Neutrophil (primary cell): ENCODE measurements around the gene SCG2.

Experiments used
- H3K27ac ChIP-seq: fragments of 200-600 bp; sonication (generic); 2 replicates; pipeline ENCODE4 v1.5.1; 2016; ENCODE audit warnings: mild to moderate bottlenecking, moderate library complexity
- H3K27me3 ChIP-seq: fragments of 200-600 bp; sonication (generic); 2 replicates; pipeline ENCODE4 v1.6.0; 2016; ENCODE audit warnings: mild to moderate bottlenecking
- H3K36me3 ChIP-seq: fragments of 200-600 bp; sonication (generic); 2 replicates; pipeline ENCODE4 v1.5.1; 2017
- H3K4me1 ChIP-seq, 2 experiments: fragments of 200-600 bp in 1 of 2; sonication (generic) in 1 of 2; 1 replicate in 1 of 2; 2 replicates in 1 of 2; pipeline versions ENCODE4 v1.5.1 to v1.6.1; 2013 to 2016; ENCODE audit warnings: low read depth in 1 of 2, low read length in 1 of 2, mild to moderate bottlenecking in 1 of 2, moderate library complexity in 1 of 2; ENCODE audit not compliant: control insufficient read depth in 1 of 2, insufficient read depth in 1 of 2
- H3K4me3 ChIP-seq, 2 experiments: fragments of 200-600 bp in 1 of 2; sonication (generic) in 1 of 2; 1 replicate in 1 of 2; 2 replicates in 1 of 2; pipeline ENCODE4 v1.5.1; 2013 to 2016; ENCODE audit warnings: low read depth in 1 of 2, low read length in 1 of 2, mild to moderate bottlenecking in 1 of 2, moderate library complexity in 1 of 2
- H3K9me3 ChIP-seq: fragments of 200-600 bp; sonication (generic); 2 replicates; pipeline ENCODE4 v1.5.1; 2016
- TF ChIP-seq, protein P1 (sequence below): fragments of 200-600 bp; sonication (generic); IDR thresholded peaks from 2 replicates; pipeline ENCODE4 v1.5.1; 2016; ENCODE audit warnings: antibody characterized with exemption

Gene SCG2

DNA sequence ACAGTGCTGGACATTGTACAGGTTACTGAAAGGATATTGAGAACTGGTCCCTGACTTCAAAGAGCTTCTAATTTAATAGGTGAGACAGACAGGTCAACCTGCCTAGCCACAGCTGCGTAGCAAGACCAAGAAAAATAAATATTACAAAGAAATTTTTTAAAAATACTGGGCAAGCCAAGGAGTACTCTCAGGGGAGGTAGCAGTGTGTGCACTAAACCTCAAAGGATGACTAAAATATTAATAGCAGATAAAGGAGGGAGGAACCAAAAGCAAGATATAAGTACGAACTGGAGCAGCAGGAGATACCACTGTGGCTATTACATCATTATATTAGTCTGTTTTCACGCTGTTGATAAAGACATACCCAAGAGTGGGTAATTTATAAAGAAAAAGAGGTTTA lies 14.9 kb downstream of the SCG2 start:
- TF ChIP-seq, protein P1, sequence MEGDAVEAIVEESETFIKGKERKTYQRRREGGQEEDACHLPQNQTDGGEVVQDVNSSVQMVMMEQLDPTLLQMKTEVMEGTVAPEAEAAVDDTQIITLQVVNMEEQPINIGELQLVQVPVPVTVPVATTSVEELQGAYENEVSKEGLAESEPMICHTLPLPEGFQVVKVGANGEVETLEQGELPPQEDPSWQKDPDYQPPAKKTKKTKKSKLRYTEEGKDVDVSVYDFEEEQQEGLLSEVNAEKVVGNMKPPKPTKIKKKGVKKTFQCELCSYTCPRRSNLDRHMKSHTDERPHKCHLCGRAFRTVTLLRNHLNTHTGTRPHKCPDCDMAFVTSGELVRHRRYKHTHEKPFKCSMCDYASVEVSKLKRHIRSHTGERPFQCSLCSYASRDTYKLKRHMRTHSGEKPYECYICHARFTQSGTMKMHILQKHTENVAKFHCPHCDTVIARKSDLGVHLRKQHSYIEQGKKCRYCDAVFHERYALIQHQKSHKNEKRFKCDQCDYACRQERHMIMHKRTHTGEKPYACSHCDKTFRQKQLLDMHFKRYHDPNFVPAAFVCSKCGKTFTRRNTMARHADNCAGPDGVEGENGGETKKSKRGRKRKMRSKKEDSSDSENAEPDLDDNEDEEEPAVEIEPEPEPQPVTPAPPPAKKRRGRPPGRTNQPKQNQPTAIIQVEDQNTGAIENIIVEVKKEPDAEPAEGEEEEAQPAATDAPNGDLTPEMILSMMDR: no peak
- no peaks in the 10 kb centered on the region for H3K9me3 ChIP-seq
- no peak overlapping the region for H3K27ac ChIP-seq
- H3K4me3 ChIP-seq: no peak overlapping the region
- no peaks in the 10 kb centered on the region for H3K4me1 ChIP-seq
- peaks cover 26% of the 10 kb centered on the region for H3K27me3 ChIP-seq
- H3K36me3 ChIP-seq: no peaks in the 10 kb centered on the region

DNA sequence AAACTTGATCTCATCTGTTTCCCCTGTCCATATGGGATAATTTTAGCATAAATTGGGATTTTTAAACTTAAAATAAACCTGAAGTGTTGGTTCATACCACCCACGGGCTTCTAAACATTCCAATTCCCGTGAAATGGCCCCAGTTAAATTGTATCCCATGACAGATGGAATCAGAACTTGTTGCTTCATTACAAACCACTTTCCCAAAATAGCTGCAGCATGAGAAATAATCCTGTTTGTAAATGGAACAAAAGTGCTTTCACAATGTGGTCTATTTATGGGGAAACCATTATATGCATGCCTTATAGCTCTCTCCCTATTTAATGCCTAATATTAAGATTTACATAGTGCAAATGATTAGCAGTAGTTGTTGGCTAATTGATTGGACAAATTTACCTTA lies 15.9 kb downstream of the SCG2 start:
- Histone ChIP-seq H3K27ac (no peak overlapping the region), H3K9me3 (no peaks in the 10 kb centered on the region), H3K4me1 (no peaks in the 10 kb centered on the region), H3K36me3 (no peaks in the 10 kb centered on the region), H3K4me3 (no peak overlapping the region), H3K27me3 (peaks cover 23% of the 10 kb centered on the region)
- TF ChIP-seq, protein P1: no peak

DNA sequence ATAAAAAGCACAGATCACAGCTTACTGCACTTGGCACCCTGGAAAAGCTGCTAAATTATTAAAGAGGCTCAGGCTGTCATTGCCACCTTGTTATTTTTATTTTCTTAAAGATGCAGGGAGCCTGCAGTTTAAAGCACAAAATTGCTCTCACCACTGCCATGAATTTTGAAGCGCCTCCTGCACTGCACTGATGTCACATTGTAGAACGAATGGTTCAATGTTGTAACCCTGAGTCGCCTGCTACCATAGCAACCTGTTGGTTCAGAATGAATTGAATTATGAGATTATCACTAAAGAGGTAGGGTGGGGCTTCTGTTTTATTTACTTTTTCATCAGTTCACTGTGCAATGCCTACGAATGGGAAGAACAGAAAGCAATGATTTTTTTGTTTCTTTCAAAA lies 16.5 kb downstream of the SCG2 start:
- TF ChIP-seq, protein P1: no peak
- no peaks in the 10 kb centered on the region for H3K36me3 ChIP-seq
- H3K27ac ChIP-seq: no peak overlapping the region
- no peaks in the 10 kb centered on the region for H3K4me1 ChIP-seq
- H3K4me3 ChIP-seq: no peak overlapping the region
- H3K27me3 ChIP-seq: peaks cover 21% of the 10 kb centered on the region
- H3K9me3 ChIP-seq: no peaks in the 10 kb centered on the region

DNA sequence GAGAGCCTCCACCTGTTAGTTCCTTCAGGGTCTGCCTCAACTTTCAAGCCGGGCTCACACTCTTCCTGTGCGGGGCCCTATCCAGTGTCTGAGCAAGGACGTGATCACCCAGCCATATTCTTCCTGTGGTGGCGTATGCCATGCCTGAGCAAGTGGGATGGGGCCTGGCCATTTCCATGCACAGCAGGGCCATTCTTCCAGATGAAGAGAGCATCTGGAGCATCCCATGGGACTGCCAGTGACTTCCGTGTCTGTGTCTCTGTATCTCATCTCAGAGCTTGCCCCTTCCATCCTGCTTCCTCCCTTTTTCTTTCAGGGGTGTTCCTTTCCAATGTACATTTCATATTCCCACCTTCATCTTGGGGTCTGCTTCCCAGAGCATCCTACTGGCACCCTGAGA lies 20.2 kb downstream of the SCG2 start:
- H3K27ac ChIP-seq: no peak overlapping the region
- H3K27me3 ChIP-seq: peaks cover 6% of the 10 kb centered on the region
- H3K4me1 ChIP-seq: no peaks in the 10 kb centered on the region
- no peaks in the 10 kb centered on the region for H3K36me3 ChIP-seq
- H3K4me3 ChIP-seq: no peak overlapping the region
- TF ChIP-seq, protein P1: no peak
- H3K9me3 ChIP-seq: no peaks in the 10 kb centered on the region

DNA sequence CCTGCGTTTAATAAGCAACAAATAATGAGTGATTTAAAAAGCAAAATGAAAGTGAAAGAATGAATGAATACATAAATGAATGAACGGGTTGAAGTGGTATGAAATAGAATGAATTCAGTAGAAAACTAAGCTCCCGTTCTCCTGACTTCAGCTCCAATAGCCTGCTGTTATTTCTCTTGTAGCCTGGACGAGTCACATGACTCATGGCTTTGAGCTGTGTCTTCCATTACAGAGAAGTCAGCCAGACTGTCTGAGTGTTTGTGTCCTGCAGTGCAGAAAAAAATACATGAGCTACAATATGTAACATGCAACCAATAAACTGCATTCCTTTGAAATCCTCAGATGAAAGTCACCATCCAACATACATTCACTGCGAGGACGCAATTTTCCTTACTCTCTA lies 21.2 kb downstream of the SCG2 start:
- TF ChIP-seq, protein P1: no peak
- no peak overlapping the region for H3K27ac ChIP-seq
- no peaks in the 10 kb centered on the region for H3K27me3 ChIP-seq
- H3K4me3 ChIP-seq: no peak overlapping the region
- no peaks in the 10 kb centered on the region for H3K9me3 ChIP-seq
- no peaks in the 10 kb centered on the region for H3K36me3 ChIP-seq
- no peaks in the 10 kb centered on the region for H3K4me1 ChIP-seq

DNA sequence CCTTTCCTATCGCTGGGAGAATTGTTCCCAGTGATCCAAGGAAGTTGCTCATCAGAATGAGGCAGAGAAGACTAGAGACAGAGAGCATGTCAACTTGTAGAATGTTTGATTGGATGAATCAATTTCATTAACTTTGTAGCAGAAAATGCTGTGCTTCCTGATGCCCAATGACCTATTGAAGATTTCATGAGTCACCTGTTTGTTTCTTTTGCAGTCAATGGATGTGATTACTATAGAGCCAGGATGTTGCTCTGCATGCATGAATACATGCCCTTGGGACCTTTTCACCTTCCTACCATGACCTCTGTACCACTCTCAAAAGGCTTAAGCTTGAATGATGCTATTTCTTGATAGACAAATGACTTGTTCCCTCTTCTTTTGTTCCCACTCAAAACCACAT lies 23.3 kb downstream of the SCG2 start:
- no peaks in the 10 kb centered on the region for H3K9me3 ChIP-seq
- H3K36me3 ChIP-seq: no peaks in the 10 kb centered on the region
- H3K27ac ChIP-seq: no peak overlapping the region
- TF ChIP-seq, protein P1: no peak
- peaks cover 5% of the 10 kb centered on the region for H3K27me3 ChIP-seq
- H3K4me1 ChIP-seq: no peaks in the 10 kb centered on the region
- no peak overlapping the region for H3K4me3 ChIP-seq
